Testis (tissue), 3 donors: ENCODE results near the gene ERI2. TPM values are rescaled to one million over a fixed set of nuclear protein-coding genes. Genes with fewer than 3 reads are reported as not detected.
A peak's percentile ranks its signal among the peaks of the same experiment; 100 is the strongest.
"Not testable (repeated sequence)": the region's sequence is repeated elsewhere in the genome, so short reads cannot be mapped to it uniquely, and the experiment has no call there.

ENCODE experiments used
- DNase-seq: peaks from one replicate; pipeline ENCODE4 v3.0.0-alpha.2; 2019
- H3K27ac ChIP-seq, 2 donors: fragments of 200-600 bp; sonication (generic); one replicate each; pipeline ENCODE4 v1.5.1; 2019
- H3K27me3 ChIP-seq: fragments of 200-600 bp; sonication (generic); one replicate; pipeline ENCODE4 v1.5.1; 2019
- H3K36me3 ChIP-seq: fragments of 200-600 bp; sonication (generic); one replicate; pipeline ENCODE4 v1.5.1; 2017; ENCODE audit warnings: low read depth; ENCODE audit errors: missing control alignments
- H3K4me1 ChIP-seq: fragments of 200-600 bp; sonication (generic); one replicate; pipeline ENCODE4 v1.5.1; 2019
- H3K4me3 ChIP-seq, 2 donors: fragments of 200-600 bp; sonication (generic); one replicate each; pipeline ENCODE4 v1.5.1; 2017 to 2019
- H3K9me3 ChIP-seq: fragments of 200-600 bp; sonication (generic); one replicate; pipeline ENCODE4 v1.5.1; 2017
- POLR2A ChIP-seq: fragments of 450-650 bp; IDR thresholded peaks from one replicate; pipeline ENCODE4 v1.6.1; 2017; ENCODE audit warnings: antibody characterized with exemption, mild to moderate bottlenecking, moderate library complexity
- WGBS, 2 donors: methylation state at CpG; one replicate each; pipeline ENCODE4 v1.1.5; 2018; 5-methylcytosine and 5-hydroxymethylcytosine counted together
- intact Hi-C: fragments of 100-400 bp; cut with DNase I; formaldehyde crosslinking; loops from one replicate; pipeline ENCODE4 v1.15.1; 2023; ENCODE audit warnings: low total_unique reads
- polyA plus RNA-seq: library from polyadenylated mRNA; stranded (reverse); fragments of 350-450 nt; fragmentation: Illumina TruSeq; extraction: RNeasy Lipid Tissue Mini Kit (QIAGEN cat#74804); gene quantifications from one replicate; pipeline ENCODE4 v1.2.3, GENCODE V29; 2014; ENCODE audit warnings: low read depth, low replicate concordance; ENCODE audit not compliant: insufficient read depth
- total RNA-seq, 2 donors: library from RNA; depleted of rRNA; stranded (reverse); fragments of >200 nt; gene quantifications; one replicate each; pipeline ENCODE4 v1.2.3, GENCODE V29; 2016
- TF ChIP-seq, protein P1 (sequence below), 3 experiments: fragments of 450-650 bp in 2 of 3; fragments of 200-600 bp in 1 of 3; sonication (generic) in 1 of 3; IDR thresholded peaks; one replicate each; pipeline ENCODE4 v1.5.1; 2016 to 2019; ENCODE audit warnings: antibody characterized with exemption in 3 of 3, mild to moderate bottlenecking in 2 of 3, moderate library complexity in 1 of 3

Gene ERI2
- total and polyA plus RNA-seq, 3 donors from 2014 or later: 42.9 to 71.1 (median 66.5) TPM

- TF ChIP-seq, protein P1, sequence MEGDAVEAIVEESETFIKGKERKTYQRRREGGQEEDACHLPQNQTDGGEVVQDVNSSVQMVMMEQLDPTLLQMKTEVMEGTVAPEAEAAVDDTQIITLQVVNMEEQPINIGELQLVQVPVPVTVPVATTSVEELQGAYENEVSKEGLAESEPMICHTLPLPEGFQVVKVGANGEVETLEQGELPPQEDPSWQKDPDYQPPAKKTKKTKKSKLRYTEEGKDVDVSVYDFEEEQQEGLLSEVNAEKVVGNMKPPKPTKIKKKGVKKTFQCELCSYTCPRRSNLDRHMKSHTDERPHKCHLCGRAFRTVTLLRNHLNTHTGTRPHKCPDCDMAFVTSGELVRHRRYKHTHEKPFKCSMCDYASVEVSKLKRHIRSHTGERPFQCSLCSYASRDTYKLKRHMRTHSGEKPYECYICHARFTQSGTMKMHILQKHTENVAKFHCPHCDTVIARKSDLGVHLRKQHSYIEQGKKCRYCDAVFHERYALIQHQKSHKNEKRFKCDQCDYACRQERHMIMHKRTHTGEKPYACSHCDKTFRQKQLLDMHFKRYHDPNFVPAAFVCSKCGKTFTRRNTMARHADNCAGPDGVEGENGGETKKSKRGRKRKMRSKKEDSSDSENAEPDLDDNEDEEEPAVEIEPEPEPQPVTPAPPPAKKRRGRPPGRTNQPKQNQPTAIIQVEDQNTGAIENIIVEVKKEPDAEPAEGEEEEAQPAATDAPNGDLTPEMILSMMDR (IDR thresholded peaks at IDR 0.05): no peak
- no peak for TF ChIP-seq POLR2A
- no peak overlapping the region for H3K27ac ChIP-seq
- intact Hi-C loops: no loop called here
- no peak for DNase-seq
- H3K36me3 ChIP-seq: no peaks in the 10 kb centered on the region
- 87 to 88% methylated on average over 5 of the region's 5 CpGs for WGBS, 2 donors
- H3K27me3 ChIP-seq: no peaks in the 10 kb centered on the region
- H3K4me1 ChIP-seq: no peaks in the 10 kb centered on the region
- no peaks in the 10 kb centered on the region for H3K9me3 ChIP-seq
- no peak overlapping the region for H3K4me3 ChIP-seq
These were observed 40.0 kb downstream of the ERI2 start for GRCh38 chr16:20766294-20766693.

DNA sequence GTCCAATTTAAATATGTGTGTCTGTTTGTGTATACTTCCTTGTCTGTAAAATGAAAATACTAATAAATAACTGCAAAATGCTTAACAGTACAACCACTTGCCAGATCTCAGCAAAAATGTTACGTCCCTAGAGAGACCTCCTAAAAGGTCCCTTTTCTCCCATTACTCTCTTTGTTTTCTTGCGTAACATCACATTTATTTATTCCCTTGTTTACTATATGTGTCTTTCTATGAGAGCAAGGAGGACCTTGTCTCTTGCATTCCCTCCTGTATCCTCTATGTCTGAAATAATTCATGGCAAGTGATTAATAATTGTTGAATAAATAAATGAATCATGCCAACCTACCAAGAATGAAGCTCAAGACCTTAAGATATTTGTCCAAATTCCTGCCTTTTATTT lies 40.5 kb downstream of the ERI2 start:
- no peak for DNase-seq
- 90 to 97% methylated on average over 2 of the region's 2 CpGs for WGBS, 2 donors
- Histone ChIP-seq H3K4me1 (no peaks in the 10 kb centered on the region), H3K27ac (no peak overlapping the region), H3K27me3 (no peaks in the 10 kb centered on the region), H3K9me3 (no peaks in the 10 kb centered on the region), H3K36me3 (no peaks in the 10 kb centered on the region), H3K4me3 (no peak overlapping the region)
- TF ChIP-seq, protein P1 (IDR thresholded peaks at IDR 0.05): no peak
- no peak for TF ChIP-seq POLR2A
- intact Hi-C loops: no loop called here

GRCh38 chr16:20764448-20764847 lies 41.8 kb downstream of the ERI2 start:
- H3K36me3 ChIP-seq, H3K27me3 ChIP-seq, H3K4me3 ChIP-seq, intact Hi-C loops, H3K27ac ChIP-seq, H3K4me1 ChIP-seq, H3K9me3 ChIP-seq, DNase-seq: not testable (repeated sequence)
- WGBS, 2 donors: 89 to 95% methylated on average over 1 of the region's 1 CpG

DNA sequence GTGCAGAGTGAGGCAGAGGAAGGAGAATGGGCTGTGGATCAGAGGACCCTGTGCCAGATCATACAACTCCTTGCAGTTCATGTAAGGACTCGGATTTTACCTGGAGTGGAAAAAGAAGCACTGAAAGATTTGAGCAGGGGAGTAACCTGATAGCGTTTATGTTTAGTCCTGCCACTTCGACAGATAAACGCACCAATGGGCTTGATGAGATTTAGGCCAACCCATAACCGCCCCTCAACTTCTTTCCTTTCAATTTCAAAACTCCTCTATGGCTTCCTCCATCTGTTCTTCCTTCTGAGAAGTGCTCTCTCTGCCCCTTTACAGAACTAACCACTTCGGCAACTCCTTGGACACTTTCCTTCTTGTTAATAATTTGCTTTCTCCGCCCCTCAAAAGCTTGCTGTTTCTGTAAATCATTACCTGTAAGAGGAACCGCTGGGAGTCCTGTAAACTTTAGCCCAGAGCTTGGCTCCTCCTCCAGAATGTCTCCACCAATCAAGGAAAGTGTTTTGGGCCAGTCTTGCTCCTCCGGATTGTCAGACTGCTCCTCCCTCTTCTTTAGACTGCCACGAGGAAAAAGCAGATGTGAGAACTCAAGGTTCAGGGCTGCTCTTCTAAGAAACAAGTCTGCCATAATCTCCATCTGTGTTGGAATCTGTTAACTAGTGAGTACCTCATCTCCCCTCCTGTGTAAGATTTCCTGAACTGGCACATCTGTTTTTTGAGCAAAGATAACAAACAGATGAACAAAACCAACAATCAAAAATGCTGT lies 42.6 kb downstream of the ERI2 start, which contains the start of gene ACSM3:
TSS of gene ACSM3 (plus strand) at position 554 of the 772 bp plus-strand sequence. CDS start 6,021 bp downstream, outside the sequence.
- no peaks in the 10 kb centered on the region for H3K36me3 ChIP-seq
- TF ChIP-seq, protein P1 (IDR thresholded peaks at IDR 0.05): no peak
- TF ChIP-seq POLR2A: no peak
- 18 to 25% methylated on average over 10 of the region's 10 CpGs for WGBS, 2 donors

GRCh38 chr16:20762404-20763123 lies 43.7 kb downstream of the ERI2 start:
- Histone ChIP-seq H3K27me3 (no peaks in the 10 kb centered on the region), H3K4me1 (no peaks in the 10 kb centered on the region), H3K36me3 (no peaks in the 10 kb centered on the region), H3K9me3 (no peaks in the 10 kb centered on the region), H3K27ac (no peak overlapping the region), H3K4me3 (no peak overlapping the region)
- WGBS, 2 donors: 93 to 96% methylated on average over 3 of the region's 3 CpGs
- intact Hi-C loops: no loop called here
- no peak for DNase-seq
- TF ChIP-seq, protein P1 (IDR thresholded peaks at IDR 0.05): no peak
- no peak for TF ChIP-seq POLR2A

More for the DNA sequence above, 42.6 kb downstream of the ERI2 start, which contains the start of gene ACSM3:
- Histone ChIP-seq H3K27me3 (no peaks in the 10 kb centered on the region), H3K9me3 (no peaks in the 10 kb centered on the region), H3K4me3 (peak within 1 kb of the TSS; percentile 13 to 27), H3K4me1 (no peaks in the 10 kb centered on the region), H3K27ac (peak within 1 kb of the TSS in 1 of 2 donors; percentile 77)
- intact Hi-C loops: no loop called here
- peak; percentile 69 for DNase-seq
